ENCODE data around the gene ANKRD28.

The ANKRD28 gene

GRCh38 chr3:15803921-15804320 is 6.1 kb upstream of the ANKRD28 start:
- DNase-seq (ENCODE audit: low spot score): no peak
- TF ChIP-seq CTCF (IDR thresholded peaks at IDR 0.05; ENCODE audit: extremely low read depth, missing control alignments): no peak

- no peak for DNase-seq (ENCODE audit: low spot score)
- no peak for TF ChIP-seq CTCF (IDR thresholded peaks at IDR 0.05; ENCODE audit: extremely low read depth, missing control alignments)
Measured at GRCh38 chr3:15801298-15801697, 3.5 kb upstream of the ANKRD28 start.

GRCh38 chr3:15800780-15801179 is 3.0 kb upstream of the ANKRD28 start:
- TF ChIP-seq CTCF (IDR thresholded peaks at IDR 0.05; ENCODE audit: extremely low read depth, missing control alignments): no peak
- no peak for DNase-seq (ENCODE audit: low spot score)

GRCh38 chr3:15800327-15800726 is 2.5 kb upstream of the ANKRD28 start:
- DNase-seq (ENCODE audit: low spot score): no peak
- no peak for TF ChIP-seq CTCF (IDR thresholded peaks at IDR 0.05; ENCODE audit: extremely low read depth, missing control alignments)

- DNase-seq (ENCODE audit: low spot score): no peak
- no peak for TF ChIP-seq CTCF (IDR thresholded peaks at IDR 0.05; ENCODE audit: extremely low read depth, missing control alignments)
Measured at GRCh38 chr3:15798533-15799245, 910 bp upstream of the ANKRD28 start.

GRCh38 chr3:15796771-15797641 is 773 bp downstream of the ANKRD28 start:
- no peak for DNase-seq (ENCODE audit: low spot score)
- TF ChIP-seq CTCF (IDR thresholded peaks at IDR 0.05; ENCODE audit: extremely low read depth, missing control alignments): no peak

- TF ChIP-seq CTCF (IDR thresholded peaks at IDR 0.05; ENCODE audit: extremely low read depth, missing control alignments): no peak
- DNase-seq (ENCODE audit: low spot score): no peak
Measured at GRCh38 chr3:15796331-15796730, 1.4 kb downstream of the ANKRD28 start.
